Transverse colon (tissue), 4 donors: ENCODE data around the gene SMARCE1.

Experiments
- EP300 ChIP-seq: sonication (generic); formaldehyde crosslinking; IDR thresholded peaks from one replicate; pipeline ENCODE4 v1.6.1; 2017; ENCODE audit warnings: antibody characterized with exemption, low read depth
- POLR2A ChIP-seq: fragments of 450-650 bp; IDR thresholded peaks from one replicate; pipeline ENCODE4 v1.6.1; 2016; ENCODE audit warnings: antibody characterized with exemption, mild to moderate bottlenecking, moderate library complexity
- POLR2AphosphoS5 ChIP-seq, 3 donors: sonication (generic); formaldehyde crosslinking; IDR thresholded peaks; one replicate each; pipeline ENCODE4 v1.6.1; 2016; ENCODE audit warnings: antibody characterized with exemption in 3 of 3
- TF ChIP-seq, protein P1 (sequence below), 5 experiments: fragments of 200-600 bp in 3 of 5; fragments of 450-650 bp in 2 of 5; sonication (generic) in 3 of 5; IDR thresholded peaks; 1 replicate in 2 of 5; 2 replicates in 3 of 5; pipeline ENCODE4 v1.5.1; 2016 to 2017; ENCODE audit warnings: antibody characterized with exemption in 5 of 5, inconsistent platforms in 3 of 5, mild to moderate bottlenecking in 2 of 5, moderate library complexity in 1 of 5

DNA sequence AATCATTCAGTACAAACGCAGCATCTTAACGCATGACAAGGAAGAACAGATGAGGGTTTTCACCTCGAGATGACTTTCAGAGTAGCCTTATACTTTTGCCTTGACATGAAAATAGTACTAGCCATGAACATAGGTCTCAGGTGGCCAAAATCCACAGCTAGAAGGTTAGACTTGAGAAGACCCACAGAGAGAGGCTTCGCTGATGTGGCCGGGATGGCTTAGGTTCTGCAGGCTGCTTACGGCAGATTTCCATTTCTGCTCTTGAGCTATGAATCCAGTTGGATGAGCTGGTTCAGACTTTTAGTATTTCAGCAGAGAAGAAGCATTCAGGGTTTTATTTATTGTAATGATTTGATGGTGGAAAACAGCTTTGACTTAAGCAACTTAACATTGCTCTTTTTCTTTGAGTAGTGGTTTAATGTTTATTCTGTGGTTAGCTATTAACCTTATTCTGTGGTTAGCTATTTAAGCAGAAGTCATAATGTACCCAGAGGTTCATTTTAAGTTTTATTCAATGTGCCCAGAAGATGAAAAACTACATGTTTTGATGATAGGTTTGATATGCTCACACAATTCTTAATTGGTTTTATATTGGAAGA lies 48.4 kb upstream of the SMARCE1 start:
- no peak for TF ChIP-seq POLR2AphosphoS5 (IDR thresholded peaks at IDR 0.05)
- TF ChIP-seq, protein P1, sequence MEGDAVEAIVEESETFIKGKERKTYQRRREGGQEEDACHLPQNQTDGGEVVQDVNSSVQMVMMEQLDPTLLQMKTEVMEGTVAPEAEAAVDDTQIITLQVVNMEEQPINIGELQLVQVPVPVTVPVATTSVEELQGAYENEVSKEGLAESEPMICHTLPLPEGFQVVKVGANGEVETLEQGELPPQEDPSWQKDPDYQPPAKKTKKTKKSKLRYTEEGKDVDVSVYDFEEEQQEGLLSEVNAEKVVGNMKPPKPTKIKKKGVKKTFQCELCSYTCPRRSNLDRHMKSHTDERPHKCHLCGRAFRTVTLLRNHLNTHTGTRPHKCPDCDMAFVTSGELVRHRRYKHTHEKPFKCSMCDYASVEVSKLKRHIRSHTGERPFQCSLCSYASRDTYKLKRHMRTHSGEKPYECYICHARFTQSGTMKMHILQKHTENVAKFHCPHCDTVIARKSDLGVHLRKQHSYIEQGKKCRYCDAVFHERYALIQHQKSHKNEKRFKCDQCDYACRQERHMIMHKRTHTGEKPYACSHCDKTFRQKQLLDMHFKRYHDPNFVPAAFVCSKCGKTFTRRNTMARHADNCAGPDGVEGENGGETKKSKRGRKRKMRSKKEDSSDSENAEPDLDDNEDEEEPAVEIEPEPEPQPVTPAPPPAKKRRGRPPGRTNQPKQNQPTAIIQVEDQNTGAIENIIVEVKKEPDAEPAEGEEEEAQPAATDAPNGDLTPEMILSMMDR (IDR thresholded peaks at IDR 0.05): no peak
- no peak for TF ChIP-seq POLR2A
- no peak for TF ChIP-seq EP300
